Daoy (cell line): Measurements from ENCODE around the gene ANO4. TPM values are rescaled to one million over a fixed set of nuclear protein-coding genes. Genes with fewer than 3 reads are reported as not detected.
"Not testable (repeated sequence)": the region's sequence is repeated elsewhere in the genome, so short reads cannot be mapped to it uniquely, and the experiment has no call there.

Source experiments
- DNase-seq: peaks from one replicate; pipeline ENCODE4 v3.0.0-alpha.2; 2015; ENCODE audit warnings: low read depth
- total RNA-seq: library from RNA; depleted of rRNA; stranded (reverse); fragments of >200 nt; shearing (Covaris generic); gene quantifications from 2 replicates; pipeline ENCODE4 v1.2.3, GENCODE V29; 2014

The ANO4 gene
- total RNA-seq, 1 experiment from 2014 or later = 3.4 TPM

GRCh38 chr12:100871195-100871734 lies 76.7 kb downstream of the ANO4 start:
- no peak for DNase-seq

DNA sequence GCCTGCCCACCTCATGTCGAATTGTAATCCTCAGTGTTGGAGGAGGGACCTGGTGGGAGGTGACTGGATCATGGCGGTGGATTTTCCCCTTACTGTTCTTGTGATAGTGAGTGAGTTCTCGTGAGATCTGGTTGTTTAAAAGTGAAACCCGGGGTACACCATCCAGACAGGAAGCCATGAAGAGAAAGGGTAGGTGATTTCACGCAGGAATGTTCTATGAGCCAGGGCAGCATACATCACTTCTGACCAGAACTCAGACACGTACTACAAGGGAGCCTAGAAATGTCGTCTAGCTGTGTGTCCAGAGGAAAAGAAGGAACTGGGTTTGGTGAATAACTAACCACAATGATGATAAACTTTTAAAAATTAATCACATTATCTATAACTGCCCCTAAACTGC lies 80.6 kb downstream of the ANO4 start:
- no peak for DNase-seq

DNA sequence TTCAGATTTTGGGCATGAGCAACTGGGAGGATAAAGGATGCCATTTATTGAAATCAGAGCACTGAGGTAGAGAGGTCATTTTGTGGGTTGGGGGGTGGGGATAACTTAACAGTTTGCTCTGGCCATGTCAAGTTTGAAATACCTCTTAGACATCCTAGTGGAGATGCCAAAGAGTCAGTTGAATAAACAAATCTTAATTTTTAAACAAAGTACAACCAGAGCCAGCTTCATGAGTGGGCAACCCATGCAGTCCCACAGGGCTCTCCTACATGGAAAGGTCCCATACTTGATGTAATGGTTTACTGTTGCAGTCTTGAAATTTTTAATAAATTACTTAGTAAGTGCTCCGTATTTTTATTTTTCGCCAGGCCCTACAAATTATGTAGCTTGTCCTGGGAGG lies 81.2 kb downstream of the ANO4 start:
- no peak for DNase-seq

GRCh38 chr12:100877776-100878175 lies 83.2 kb downstream of the ANO4 start:
- DNase-seq = no peak

DNA sequence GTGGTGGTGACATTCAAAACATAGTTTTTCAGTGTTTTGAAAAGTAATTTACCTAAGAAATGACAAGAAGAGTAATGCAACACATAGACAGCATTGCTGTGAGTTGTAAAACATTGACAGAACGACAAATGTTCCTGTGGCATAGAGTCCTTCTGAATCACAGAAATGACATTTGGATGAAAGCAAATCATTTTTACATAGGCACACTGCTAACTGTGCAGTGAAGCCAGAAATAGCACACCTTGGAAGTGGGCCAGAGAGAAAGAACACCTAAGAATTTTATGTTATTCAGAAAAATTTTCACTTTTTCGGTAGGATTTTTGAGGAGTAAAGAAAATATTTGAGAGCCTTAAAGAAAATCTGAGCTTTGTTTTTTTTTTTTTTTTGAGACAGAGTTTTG lies 100.6 kb downstream of the ANO4 start:
- no peak for DNase-seq

DNA sequence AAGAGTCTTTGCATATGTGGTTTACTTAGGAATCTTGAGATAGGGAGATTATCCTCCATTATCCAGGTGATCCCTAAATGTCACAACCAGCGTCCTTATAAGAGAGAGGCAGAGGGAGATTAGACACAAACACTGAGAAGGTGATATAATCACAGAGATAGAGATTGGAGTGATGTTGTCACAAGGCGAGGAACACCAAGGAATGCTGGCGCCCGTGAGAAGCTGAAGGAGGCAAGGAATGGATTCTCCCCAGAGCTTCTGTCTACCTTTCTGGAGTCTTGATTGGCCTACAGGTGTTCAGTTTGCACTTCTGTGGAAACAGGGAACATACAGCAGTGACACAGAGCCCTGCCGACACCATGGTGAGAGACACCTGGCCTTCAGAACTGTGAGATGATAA lies 101.6 kb downstream of the ANO4 start:
- DNase-seq = no peak

GRCh38 chr12:100897240-100897639 lies 102.7 kb downstream of the ANO4 start:
- no peak for DNase-seq

DNA sequence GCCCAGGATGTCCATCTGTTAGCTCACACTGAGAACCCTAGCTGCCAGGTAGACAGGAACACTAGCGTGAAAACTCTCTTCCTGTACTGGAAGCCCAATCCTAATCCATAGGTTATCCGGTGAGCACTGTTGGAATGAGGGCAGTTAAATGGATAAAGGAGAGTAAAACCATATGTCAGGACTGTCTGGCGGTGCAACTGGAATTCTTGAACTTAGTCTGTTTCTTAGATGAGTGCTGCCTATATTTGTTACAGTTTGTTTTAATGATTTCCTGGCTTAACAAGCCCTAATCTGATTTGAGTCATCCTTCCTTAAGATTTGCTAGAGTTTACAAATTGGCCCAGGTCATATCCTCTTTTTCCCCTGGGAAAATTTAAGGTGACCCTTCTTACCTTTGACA lies 104.7 kb downstream of the ANO4 start:
- DNase-seq = no peak

GRCh38 chr12:100900808-100901207 lies 106.2 kb downstream of the ANO4 start:
- DNase-seq = no peak

DNA sequence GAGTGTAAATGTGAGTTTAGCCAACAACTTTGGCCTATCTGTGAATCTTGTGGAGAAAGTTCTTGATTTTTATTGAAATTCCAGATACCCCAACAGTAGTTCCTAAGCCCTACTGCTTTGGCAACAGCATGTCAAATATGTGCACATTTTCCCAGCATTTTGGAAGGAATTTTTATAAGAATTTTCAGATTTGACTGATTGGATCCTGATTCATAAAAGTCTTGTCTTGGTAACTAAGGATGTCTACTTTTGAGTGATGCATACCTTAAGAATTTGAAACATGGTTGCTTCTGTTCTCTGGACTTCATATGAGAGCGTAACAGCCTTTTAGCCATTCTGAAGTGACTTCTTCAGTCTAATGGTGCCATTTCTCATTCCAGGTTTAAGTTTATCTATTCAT lies 106.7 kb downstream of the ANO4 start:
- no peak for DNase-seq

GRCh38 chr12:100904270-100904669 lies 109.7 kb downstream of the ANO4 start:
- DNase-seq = no peak

DNA sequence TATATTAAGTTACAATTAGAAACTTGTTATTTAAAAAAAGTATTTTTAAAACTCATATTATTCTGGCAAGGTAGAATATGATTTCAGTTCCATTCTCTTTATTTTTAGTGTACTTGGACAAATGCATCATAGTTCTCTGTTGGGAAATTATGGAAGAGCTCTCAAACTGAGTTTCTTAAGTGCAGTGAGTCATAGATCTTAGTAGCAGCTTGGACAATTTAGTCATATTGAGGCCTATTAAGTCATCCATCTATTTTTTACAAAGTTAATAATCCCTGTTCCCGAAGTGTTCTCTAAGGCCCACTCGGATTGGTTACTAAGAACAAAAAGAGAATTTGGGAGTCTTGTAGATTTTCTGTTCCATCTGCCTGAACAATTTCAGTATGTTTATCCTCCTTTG lies 113.9 kb downstream of the ANO4 start:
- no peak for DNase-seq

DNA sequence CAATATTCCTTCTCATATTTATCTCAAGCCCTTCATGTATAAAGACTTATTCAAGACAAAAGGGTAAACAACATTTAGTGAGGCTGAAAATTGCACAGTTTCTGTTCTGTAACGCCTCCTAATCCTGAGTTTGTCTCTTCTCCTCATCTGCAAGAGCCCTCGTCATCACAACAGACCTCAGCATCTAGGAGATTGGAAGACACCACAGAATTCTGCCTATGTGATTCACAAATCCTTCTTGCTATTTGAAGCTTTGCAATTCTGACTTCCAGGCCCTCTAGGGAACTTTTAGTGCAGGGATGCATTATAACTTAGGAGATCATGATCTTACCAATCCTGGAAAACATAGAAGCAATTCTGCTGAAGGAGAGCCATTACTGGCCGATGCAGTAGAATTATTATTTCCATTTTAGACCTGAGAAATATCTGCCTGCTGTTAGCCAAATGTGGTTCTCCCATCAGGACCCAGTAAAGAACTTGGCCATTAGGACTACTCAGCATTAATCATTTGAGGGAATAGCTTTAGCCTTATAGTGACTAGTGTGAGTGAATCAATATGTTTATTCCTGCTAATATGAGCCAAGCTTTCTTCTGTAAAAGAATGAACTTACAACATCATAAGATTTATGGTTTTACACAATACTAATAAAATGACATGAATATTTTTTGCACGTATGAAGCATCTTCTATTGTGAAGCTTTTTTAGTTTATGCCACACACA lies 119.5 kb downstream of the ANO4 start:
- DNase-seq = no peak

- no peak for DNase-seq
Observed at GRCh38 chr12:100919116-100919515, 124.5 kb downstream of the ANO4 start.

GRCh38 chr12:100920493-100920892 lies 125.9 kb downstream of the ANO4 start:
- DNase-seq = no peak

GRCh38 chr12:100926669-100927248 lies 132.2 kb downstream of the ANO4 start:
- DNase-seq = peak; percentile 55

- peak; percentile 79 for DNase-seq
Observed at GRCh38 chr12:100927826-100928225, 133.2 kb downstream of the ANO4 start.

DNA sequence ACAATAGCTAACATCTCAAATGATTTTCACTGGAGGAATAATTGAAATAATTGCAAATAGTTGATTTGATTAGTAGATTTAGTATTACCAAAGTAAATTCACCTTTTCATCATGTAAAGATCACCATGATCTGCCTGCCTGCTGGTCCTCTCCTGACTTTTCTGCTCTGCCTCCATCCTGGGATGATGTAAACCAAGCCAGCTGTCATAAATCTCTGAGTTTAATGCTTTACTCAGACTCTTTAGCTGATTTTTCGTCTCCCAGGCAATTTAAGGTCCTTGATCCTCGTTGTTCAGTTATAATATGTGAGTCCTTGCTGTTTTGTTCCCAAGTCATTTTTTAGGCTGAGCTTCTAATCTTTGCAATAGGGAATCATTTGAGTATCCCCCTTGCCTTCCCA lies 138.0 kb downstream of the ANO4 start:
- no peak for DNase-seq

DNA sequence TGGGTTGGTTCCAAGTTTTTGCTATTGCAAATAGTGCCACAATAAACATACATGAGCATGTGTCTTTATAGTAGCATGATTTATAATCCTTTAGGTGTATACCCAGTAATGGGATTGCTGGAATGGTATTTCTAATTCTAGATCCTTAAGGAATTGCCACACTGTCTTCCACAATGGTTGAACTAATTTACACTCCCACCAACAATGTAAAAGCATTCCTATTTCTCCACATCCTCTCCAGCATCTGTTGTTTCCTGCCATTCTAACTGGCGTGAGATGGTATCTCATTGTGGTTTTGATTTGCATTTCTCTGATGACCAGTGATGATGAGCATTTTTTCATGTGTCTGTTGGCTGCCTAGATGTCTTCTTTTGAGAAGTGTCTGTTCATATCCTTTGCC lies 139.0 kb downstream of the ANO4 start:
- DNase-seq = not testable (repeated sequence)

DNA sequence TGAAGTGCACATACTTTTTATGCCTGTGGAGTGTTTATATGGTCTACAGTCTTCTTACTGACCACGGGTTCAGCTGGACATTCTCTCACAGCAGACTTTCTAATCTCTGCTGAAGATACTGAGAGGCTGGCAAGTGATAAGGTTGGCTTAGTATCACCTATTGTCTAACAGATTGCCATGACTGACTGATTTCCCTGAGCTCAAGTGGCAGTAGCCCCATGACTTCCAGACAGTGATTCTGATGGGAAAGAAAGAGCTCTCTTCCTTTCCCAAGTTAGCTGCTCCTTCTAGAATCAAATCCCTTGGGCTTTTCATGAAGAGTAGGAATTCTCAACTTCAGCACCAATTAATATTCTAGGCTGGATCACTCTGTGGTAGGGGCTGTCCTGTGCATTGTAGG lies 141.4 kb downstream of the ANO4 start:
- no peak for DNase-seq

GRCh38 chr12:100936661-100937060 lies 142.1 kb downstream of the ANO4 start:
- DNase-seq = no peak

DNA sequence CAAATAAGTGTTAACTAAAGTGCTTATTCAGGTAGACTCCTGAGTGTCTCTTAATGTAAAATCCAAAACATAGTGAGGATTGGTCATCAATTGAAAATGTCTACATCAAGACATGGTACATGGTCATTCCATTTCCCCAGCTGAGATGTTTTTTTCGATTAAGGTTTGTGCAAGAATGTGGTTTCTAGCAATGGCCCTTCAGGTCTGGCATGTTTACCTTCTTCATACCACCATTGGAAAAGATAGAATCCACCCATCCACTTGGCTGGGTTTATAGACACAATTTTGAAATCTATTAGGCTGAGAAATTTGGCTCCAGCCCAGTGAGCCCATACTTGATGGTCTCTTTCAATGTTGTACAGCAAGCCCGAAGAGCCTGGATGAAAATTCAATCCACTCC lies 145.9 kb downstream of the ANO4 start:
- DNase-seq = no peak

- no peak for DNase-seq
Observed at GRCh38 chr12:100942984-100943749, 148.6 kb downstream of the ANO4 start.
